Ramos (cell line): ENCODE results near the gene NEK5.
"Not testable (repeated sequence)": the region's sequence is repeated elsewhere in the genome, so short reads cannot be mapped to it uniquely, and the experiment has no call there.

Experiments
- in situ Hi-C: fragments of 300-500 bp; cut with MboI; formaldehyde crosslinking; loops from one replicate; pipeline ENCODE4 v1.14.3; 2022; ENCODE audit warnings: low sequenced_read_pairs; ENCODE audit not compliant: unreplicated experiment

NEK5 gene

DNA sequence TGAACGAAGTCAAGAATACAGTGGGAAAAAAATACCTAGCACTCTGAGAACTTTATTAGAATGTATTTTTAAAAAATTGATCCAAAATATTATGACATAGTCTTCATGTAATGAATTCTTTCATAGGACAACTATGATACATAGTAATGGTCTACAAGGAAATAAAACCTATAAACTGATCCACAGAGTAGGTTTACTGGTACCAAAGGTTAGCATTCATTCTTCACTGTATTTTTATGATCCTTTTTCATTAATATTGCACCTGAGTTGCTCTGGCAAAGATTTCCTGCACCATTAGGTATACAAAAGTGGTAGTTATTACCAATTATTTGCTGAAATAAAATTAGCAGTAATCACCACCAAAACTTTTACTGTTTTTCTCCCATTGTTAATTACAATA, 26.3 kb upstream of the NEK5 start:
- in situ Hi-C loops = no loop called here

DNA sequence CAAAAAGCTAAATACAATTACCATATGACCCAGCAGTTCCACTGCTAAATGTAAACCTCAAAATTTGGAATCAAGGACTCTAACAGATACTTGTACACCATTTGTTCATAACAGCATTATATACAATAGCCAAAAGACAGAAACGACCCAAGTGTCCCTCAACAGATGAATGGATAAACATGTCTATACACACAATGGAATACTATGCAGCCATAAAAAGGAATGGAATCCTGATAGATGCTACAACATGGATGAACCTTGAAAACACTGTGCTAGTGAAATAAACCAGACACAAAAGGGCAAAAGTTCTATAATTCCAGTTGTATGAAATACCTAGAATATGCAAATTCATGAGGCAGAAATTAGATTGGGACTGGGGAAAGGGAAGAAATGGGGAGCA, 18.4 kb upstream of the NEK5 start:
- in situ Hi-C loops = no loop called here

GRCh38 chr13:52141299-52141698, 12.4 kb upstream of the NEK5 start:
- in situ Hi-C loops = no loop called here

DNA sequence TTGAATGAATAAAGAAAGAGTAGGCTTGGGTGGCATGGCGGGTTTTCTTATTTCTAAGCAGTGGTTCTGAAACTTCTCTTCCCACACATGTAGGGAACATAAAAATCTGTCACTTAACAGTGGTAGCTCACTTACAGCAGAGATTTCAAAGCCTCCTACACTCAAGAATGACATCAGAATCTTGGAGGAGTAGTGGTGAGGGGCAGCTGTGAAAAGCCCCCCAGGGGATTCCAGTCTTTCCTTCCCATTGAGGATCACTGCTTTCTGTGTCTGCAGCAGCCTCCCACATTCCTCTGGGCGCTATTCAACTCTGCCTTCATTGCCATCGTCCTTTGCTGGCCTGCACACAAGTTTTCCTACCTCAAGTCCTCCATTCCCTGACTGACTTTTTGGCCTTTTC, 8.6 kb upstream of the NEK5 start:
- in situ Hi-C loops = no loop called here

GRCh38 chr13:52136763-52137162, 7.9 kb upstream of the NEK5 start:
- in situ Hi-C loops = no loop called here

DNA sequence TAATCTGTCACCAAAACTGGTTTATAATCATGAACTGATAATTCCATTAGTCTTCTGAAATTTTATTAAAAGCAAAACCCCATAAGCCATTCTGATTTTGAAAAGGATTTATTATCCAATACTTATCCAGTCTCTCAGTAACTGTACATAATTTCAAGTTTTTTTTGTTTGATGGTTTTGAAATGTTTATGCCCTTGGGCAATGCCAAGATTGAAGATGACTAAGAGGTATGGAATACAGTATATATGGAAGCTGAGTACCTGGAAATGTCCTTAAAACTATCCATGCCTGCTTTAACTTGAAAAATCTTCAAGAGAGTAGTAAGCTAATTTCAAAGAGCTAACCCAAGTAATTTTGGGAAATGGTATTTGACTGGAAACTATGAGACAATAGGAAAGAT, 1.8 kb upstream of the NEK5 start:
- in situ Hi-C loops = no loop called here

GRCh38 chr13:52127783-52128702, 830 bp downstream of the NEK5 start:
- in situ Hi-C loops = loop anchor here (10.0 kb wide), 1 partner anchor 123 kb away; no protein-coding TSS in a partner anchor

- in situ Hi-C loops = loop anchor here (10.0 kb wide), 1 partner anchor 123 kb away; no protein-coding TSS in a partner anchor
Measured at GRCh38 chr13:52127378-52127777, 1.5 kb downstream of the NEK5 start.

DNA sequence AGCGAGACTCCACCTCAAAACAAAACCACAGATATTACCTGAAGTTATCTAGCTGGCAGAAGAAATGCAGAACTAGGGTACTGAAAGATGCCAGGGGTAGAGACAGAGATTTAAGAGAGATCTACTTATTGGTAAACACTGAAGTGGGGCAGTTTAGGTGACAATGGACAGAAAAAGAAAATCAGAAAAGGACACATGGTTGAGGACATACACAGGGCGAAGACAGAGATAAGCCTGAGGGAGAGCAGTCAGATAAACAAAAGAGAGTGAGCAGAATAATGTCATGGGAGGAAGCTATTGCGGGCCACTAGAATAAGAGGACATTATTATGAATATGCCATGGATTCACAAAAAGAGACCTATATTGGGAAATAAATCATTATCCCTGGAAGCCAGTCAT, 3.3 kb downstream of the NEK5 start:
- in situ Hi-C loops = loop anchor here (10.0 kb wide), 1 partner anchor 121 kb away; no protein-coding TSS in a partner anchor

DNA sequence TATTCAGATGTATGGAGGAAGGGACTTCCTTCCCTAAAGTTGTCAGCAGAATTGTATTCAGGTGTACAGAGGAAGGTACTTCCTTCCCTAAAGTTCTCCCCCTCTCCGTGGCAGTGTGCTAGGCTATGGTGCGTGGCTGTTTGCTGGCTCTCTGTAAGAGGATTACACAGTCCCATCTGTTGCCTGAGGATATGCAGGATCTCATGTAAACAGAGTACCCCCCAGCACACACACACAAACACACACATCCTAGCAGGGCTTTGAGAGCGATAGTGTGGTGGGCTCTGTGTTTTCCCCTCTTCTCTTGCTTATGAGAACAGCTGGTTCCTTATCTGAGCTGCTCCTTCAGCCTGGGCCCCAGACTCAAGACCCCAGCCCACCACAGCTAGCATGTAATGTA, 10.3 kb downstream of the NEK5 start:
- in situ Hi-C loops = no loop called here

DNA sequence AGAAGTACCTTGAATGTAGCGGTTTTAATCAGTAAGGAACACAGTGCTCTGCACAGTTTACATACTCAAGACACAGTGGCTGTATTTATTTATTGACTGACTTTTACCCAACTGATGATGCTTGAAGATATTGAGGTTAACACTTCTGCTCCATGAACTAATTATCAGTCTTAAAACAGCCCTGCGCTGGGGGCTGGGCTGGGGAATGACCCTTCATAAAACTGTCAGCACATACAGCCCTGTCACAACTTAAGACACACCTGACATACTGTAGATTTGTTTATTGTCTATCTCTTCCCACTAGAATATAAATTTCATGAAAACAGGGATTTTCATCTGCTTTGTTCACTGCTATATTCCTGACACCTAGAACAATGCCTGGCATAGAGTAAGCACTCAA, 10.8 kb downstream of the NEK5 start:
- in situ Hi-C loops = no loop called here

DNA sequence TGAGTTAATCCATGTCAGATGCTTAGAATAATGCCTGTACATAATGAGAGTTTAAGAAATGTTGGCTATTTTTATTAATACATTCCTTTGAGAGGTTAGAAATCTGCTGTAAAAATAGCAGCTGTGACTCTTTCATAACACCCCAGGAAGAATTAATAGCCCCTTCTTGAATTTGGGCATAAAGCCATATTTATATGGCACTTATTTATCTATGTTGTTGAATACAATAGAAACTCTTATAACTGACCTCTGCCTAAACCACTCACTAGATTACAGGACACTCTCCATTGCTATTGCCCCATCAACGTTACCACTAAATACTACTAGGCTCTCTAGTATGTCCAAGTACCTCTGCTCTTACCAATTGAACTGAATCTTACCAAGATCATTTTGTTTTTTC, 16.3 kb downstream of the NEK5 start:
- in situ Hi-C loops = no loop called here

GRCh38 chr13:52109116-52109670, 19.7 kb downstream of the NEK5 start:
- in situ Hi-C loops = no loop called here

DNA sequence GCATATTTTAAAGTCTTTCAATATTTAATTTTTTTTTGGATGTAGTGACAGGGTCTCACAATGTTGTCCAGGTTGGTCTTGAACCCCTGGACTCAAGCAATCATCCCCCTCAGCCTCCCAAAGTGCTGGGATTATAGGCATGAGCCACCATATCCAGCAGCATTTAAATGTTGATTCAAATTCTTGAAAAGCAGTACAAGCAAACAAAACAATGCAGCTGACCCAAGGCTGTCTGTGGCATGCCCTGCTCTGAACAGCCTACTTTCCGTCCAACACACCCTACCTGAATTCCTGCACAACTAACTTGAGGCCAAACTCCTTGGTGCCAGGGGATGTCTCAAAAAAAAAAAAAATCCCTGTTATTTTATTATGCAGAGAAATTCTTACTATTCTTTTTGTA, 23.0 kb downstream of the NEK5 start:
- in situ Hi-C loops = no loop called here

DNA sequence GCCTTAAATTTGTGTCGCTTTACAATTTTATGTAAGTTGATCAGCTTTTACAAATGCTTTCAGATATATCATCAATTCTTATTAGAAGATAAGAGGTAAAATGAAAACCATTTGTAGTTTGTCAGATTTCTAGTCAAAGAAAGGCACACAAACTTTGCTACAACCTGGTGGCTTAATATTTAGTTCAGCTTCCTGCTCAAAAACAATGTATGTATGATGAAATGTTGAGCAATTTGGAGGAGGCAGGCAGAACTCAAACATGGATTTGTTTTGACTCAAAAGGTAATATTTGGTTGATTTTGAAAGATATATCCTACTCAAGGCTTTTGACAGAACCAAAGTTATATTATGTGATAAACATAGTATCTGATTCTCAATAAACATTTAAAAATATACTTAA, 24.2 kb downstream of the NEK5 start:
- in situ Hi-C loops = no loop called here

- in situ Hi-C loops = no loop called here
Measured at GRCh38 chr13:52103386-52103785, 25.5 kb downstream of the NEK5 start.

DNA sequence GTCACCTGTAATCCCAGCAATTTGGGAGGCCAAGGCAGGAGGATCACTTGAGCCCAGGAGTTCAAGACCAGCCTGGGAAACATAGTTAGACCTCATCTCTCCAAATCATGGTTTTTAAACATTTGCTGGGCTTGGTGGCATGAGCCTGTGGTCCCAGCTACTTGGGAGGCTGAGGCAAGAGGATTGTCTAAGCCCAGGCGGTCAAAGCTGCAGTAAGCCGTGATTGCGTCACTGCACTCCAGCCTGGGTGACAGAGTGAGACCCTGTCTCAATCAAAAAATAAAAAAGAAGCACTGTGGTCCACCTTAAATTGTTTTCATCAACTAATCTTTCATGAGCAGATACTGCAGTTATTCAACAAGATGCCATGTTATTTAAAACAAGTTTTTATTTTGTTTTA, 26.4 kb downstream of the NEK5 start:
- in situ Hi-C loops = not testable (repeated sequence)

DNA sequence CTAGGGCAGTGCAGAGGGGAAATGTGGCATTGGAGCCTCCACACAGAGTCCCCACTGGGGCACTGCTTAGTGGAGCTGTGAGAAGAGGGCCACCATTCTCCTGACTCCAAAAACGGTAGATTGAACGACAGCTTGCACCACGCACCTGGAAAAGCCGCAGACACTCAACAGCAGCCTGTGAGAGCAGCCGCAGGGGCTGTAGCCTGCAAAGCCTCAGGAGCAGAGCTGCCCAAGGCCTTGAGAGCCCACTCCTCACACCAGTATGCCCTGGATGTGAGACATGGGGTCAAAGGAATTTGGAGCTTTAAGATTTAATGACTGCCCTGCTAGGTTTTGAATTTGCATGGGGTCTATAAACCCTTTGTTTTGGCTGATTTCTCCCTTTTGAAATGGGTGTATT, 31.7 kb downstream of the NEK5 start:
- in situ Hi-C loops = no loop called here

- in situ Hi-C loops = no loop called here
Measured at GRCh38 chr13:52096748-52097147, 32.1 kb downstream of the NEK5 start.

GRCh38 chr13:52096062-52096461, 32.8 kb downstream of the NEK5 start:
- in situ Hi-C loops = no loop called here

DNA sequence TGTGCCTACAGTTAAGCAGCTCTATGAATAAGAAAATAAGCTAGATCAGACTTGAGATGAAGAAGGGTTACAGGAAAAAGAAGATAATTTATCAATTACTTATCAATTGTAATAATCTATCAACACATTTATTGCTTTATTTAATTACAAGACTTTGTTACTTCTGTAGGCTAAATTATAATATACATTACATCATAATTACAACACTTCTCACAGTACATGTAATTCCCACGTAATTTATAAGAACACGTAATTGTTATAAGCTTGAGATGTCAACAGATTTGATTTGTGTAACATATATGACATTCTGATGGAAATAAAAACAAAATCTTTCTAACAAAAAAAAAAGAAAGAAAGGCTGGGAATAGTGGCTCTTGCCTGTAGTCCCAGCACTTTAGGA, 36.8 kb downstream of the NEK5 start:
- in situ Hi-C loops = no loop called here

DNA sequence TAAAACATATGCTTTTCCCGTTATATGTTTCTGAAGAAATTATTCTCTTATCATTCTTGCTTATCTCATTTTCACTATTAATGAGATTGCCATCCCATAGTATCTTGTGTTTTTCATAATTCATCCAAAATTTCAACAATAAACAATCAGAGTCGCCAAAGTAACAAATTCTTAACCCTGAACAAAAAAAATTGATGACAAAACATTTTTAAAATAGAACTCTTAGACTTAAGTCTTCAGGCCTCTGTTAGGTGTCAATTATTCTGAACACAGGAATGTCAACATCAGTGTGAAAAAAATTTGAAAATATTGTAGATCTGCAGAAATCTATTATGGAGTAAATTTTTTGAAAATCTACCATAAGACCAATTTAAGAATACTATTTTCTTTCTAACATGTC, 37.4 kb downstream of the NEK5 start:
- in situ Hi-C loops = no loop called here
